ENCODE measurements around the gene ARHGAP21.

DNA sequence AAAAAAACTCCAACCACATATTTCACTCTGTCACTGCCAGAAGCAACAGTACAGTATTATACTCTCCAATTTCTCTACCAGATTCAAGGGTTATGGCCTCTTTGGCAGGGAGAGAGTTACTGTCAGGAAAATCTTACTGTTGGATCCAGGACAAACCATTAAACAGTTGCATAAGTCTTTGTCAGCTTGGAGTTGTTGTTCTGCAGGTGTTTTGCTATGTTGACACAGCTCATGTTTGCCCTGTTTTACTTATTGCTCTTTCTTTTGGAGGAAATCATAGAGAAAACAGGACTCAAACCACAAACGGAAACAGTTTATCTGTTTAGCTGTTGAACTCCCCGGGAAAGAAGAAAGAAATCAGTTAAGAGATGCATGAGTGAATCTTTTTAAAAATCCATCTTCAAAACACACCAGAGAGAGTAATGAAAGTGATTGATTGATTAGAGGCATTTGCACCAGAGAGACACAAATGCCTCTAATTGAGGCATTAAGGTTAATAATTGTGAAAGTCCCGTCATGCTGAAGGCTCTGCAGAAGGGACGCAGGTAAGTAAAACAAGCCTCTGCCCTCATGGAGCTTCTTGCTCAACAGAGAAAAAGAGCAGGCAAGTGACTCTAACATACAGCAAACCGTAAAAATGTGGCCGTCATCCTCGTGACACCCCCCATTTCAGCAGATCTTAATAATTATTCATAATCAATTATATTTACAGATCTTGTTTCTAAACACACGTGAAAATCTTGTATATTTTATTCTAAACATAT lies 38.7 kb upstream of the ARHGAP21 start:
- TF ChIP-seq EZH2 (IDR thresholded peaks at IDR 0.05; ENCODE audit: borderline replicate concordance, insufficient read depth, low read depth, low read length, poor library complexity, severe bottlenecking) (no peak), CTCF (IDR thresholded peaks at IDR 0.05) (no peak)

Measured in B cell (primary cell).